Measurements from ENCODE around the gene SAXO1. TPM values are rescaled to one million over a fixed set of nuclear protein-coding genes. Genes with fewer than 3 reads are reported as not detected.

SAXO1 gene
- total and polyA plus RNA-seq, 2 donors from 2014 or later: 0.35 TPM; not detected in 1

DNA sequence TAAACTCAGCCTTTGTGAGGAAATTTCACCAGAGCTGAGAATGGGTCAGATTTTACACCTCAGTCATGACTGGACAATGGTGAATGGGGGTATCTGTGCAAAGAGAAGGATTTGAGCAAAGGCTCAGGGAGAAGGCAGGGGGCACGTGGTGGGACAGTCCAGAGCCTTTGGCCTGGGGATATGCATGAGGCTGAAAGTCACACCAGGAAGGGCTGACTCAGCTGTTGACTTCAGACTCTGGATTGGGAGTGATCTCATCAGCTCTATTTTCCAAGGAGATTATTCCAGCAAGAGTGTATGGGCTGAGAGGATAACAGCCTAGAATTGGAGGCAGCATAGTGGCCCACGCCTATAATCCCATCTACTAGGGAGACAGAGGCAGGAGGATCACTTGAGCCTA is 53.6 kb downstream of the SAXO1 start:
- H3K27me3 ChIP-seq (ENCODE audit: control insufficient read depth, insufficient read depth, low read length): no peaks in the 10 kb centered on the region
- no peak for DNase-seq
- H3K4me3 ChIP-seq (ENCODE audit: low read length in 3 of 3): no peak overlapping the region
- no peaks in the 10 kb centered on the region for H3K36me3 ChIP-seq (ENCODE audit: control insufficient read depth in 2 of 3, insufficient read depth in 3 of 3, low read length in 3 of 3)
- no peak overlapping the region for H3K9ac ChIP-seq (ENCODE audit: low read length in 3 of 3)
- no peak for FAIRE-seq
- H3K9me3 ChIP-seq (ENCODE audit: control insufficient read depth in 2 of 3, insufficient read depth in 1 of 3, low read length in 3 of 3): no peaks in the 10 kb centered on the region
- intact Hi-C loops (cut with DNase I): no loop called here
- TF ChIP-seq CTCF (IDR thresholded peaks at IDR 0.05; ENCODE audit: borderline replicate concordance, extremely low read depth, insufficient read depth): no peak
- no peak overlapping the region for H3K27ac ChIP-seq (ENCODE audit: low read depth in 2 of 2, low read length in 2 of 2)
- peaks cover 6 to 23% (median 10%) of the 10 kb centered on the region in 3 donors for H3K4me1 ChIP-seq (ENCODE audit: control insufficient read depth in 2 of 3, insufficient read depth in 2 of 3, low read depth in 1 of 3, low read length in 3 of 3)

GRCh38 chr9:18978188-18978587 is 54.8 kb downstream of the SAXO1 start:
- H3K27me3 ChIP-seq (ENCODE audit: control insufficient read depth, insufficient read depth, low read length): no peaks in the 10 kb centered on the region
- H3K36me3 ChIP-seq (ENCODE audit: control insufficient read depth in 2 of 3, insufficient read depth in 3 of 3, low read length in 3 of 3): no peaks in the 10 kb centered on the region
- H3K4me3 ChIP-seq (ENCODE audit: low read length in 3 of 3): no peak overlapping the region
- H3K9ac ChIP-seq (ENCODE audit: low read length in 3 of 3): no peak overlapping the region
- FAIRE-seq: no peak
- intact Hi-C loops (cut with DNase I): no loop called here
- DNase-seq: no peak
- no peak for TF ChIP-seq CTCF (IDR thresholded peaks at IDR 0.05; ENCODE audit: borderline replicate concordance, extremely low read depth, insufficient read depth)
- no peaks in the 10 kb centered on the region for H3K9me3 ChIP-seq (ENCODE audit: control insufficient read depth in 2 of 3, insufficient read depth in 1 of 3, low read length in 3 of 3)
- H3K4me1 ChIP-seq (ENCODE audit: control insufficient read depth in 2 of 3, insufficient read depth in 2 of 3, low read depth in 1 of 3, low read length in 3 of 3): peaks cover 6 to 23% (median 10%) of the 10 kb centered on the region in 3 donors
- no peak overlapping the region for H3K27ac ChIP-seq (ENCODE audit: low read depth in 2 of 2, low read length in 2 of 2)

DNA sequence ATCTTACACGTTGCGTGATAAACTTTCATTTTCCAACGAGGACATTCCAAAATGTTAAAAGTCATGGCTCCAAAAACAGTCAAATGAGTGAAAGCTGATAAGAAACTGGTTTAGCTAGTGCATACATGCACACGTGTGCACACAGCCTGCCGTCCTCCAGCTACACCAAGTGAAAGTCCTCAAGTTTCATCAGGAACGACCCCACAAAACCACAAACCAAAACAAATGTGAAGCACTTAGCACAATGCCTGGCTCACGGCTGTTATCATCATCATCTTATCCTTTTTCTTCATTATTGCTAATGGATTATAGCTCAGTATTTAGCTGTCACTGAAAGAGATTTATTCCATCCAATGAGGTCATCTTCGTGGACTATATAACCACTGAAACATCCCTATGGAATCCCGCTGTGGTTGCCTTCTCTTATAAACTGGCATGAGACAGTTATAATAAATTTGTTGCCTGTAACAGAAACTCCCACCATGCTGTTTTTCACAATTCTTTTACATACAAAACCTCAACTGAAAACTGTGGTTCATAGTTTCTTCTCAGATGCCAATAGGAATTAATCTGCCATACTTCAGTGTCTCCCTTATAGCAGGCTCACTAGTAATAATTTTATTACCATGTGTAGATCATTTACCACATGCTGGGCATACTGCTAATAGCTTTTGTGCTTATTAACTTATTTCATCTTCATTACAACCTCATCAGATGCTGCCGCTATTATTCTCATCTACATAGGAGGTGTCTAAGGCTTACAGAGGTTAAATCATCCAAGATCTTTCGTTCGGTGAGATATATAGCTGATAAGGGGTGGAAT is 56.1 kb downstream of the SAXO1 start:
- FAIRE-seq (no peak), DNase-seq (peak in 2 of 5 donors; percentile 61 to 74)
- peaks cover 6 to 23% (median 10%) of the 10 kb centered on the region in 3 donors for H3K4me1 ChIP-seq (ENCODE audit: control insufficient read depth in 2 of 3, insufficient read depth in 2 of 3, low read depth in 1 of 3, low read length in 3 of 3)
- intact Hi-C loops (cut with DNase I): no loop called here
- H3K9me3 ChIP-seq (ENCODE audit: control insufficient read depth in 2 of 3, insufficient read depth in 1 of 3, low read length in 3 of 3): no peaks in the 10 kb centered on the region
- H3K4me3 ChIP-seq (ENCODE audit: low read length in 3 of 3): peak overlapping the region; percentile 28 to 40 (median 32)
- no peaks in the 10 kb centered on the region for H3K27me3 ChIP-seq (ENCODE audit: control insufficient read depth, insufficient read depth, low read length)
- no peak overlapping the region for H3K9ac ChIP-seq (ENCODE audit: low read length in 3 of 3)
- no peak for TF ChIP-seq CTCF (IDR thresholded peaks at IDR 0.05; ENCODE audit: borderline replicate concordance, extremely low read depth, insufficient read depth)
- H3K27ac ChIP-seq (ENCODE audit: low read depth in 2 of 2, low read length in 2 of 2): no peak overlapping the region
- no peaks in the 10 kb centered on the region for H3K36me3 ChIP-seq (ENCODE audit: control insufficient read depth in 2 of 3, insufficient read depth in 3 of 3, low read length in 3 of 3)
